Epithelial cell of proximal tubule (primary cell): ENCODE data around the gene TBX10. TPM values are rescaled to one million over a fixed set of nuclear protein-coding genes. Genes with fewer than 3 reads are reported as not detected.
"Not testable (repeated sequence)": the region's sequence is repeated elsewhere in the genome, so short reads cannot be mapped to it uniquely, and the experiment has no call there.

Experiments
- DNase-seq: peaks from one replicate; pipeline ENCODE4 v3.0.0-alpha.2; 2011; ENCODE audit warnings: low read depth
- H3K4me3 ChIP-seq: 2 replicates; pipeline ENCODE4 v1.5.1; 2011; ENCODE audit warnings: low read depth, mild to moderate bottlenecking, low read length
- total RNA-seq: library from RNA; depleted of rRNA; stranded (reverse); fragments of >200 nt; gene quantifications from 2 replicates; pipeline ENCODE4 v1.2.3, GENCODE V29; 2015
- TF ChIP-seq, protein P1 (sequence below): conservative IDR thresholded peaks from 2 replicates; pipeline ENCODE4 v1.5.1; 2012; ENCODE audit warnings: low read depth, mild to moderate bottlenecking, low read length

Gene TBX10
- total RNA-seq, 1 donor from 2014 or later: not detected

DNA sequence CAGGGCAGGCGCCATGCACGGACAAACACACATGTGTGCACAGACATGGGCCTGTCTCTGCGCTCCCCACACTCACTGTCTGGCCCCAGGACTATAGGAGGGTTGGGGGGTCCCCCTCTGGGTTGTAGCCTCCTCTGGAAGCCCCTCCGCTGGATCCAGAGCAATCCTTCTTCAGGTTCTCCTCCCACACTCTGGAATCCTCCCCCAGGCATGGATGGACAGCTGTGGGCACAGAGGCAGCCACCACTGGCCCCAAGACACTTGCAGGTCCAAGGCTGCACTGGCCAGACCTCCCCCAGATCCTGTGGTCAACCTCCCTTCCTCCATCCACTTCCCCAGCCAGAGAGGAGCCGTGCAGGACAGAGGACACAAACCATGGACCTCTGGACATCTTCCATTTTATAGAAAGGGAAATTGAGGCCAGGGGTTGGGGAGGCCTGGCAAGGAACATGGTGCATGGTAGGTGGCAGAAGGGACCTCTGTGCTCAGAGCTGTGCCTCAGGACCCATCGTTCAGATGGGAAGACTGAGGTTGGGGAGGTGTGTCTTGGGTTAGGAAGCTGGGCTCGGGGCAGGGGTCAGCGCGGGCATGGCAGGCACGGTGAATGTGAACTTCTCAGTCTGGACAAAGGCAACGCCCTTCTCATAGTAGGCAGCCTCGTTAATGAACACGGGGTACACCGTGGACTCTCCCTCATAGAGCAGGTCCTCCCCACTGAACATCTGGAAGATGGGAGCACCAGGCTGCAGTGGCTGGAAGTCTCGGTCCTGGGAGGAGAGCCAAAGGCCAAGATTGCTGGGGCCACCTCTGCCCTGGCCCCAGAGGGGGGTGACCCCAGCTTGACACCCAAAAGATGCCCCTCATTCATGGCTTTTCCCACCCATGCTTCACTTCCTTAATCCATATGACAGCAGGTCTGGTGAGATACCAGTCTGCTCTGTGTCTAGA lies 2.9 kb upstream of the TBX10 start:
- DNase-seq: no peak
- no peak overlapping the region for H3K4me3 ChIP-seq
- TF ChIP-seq, protein P1, sequence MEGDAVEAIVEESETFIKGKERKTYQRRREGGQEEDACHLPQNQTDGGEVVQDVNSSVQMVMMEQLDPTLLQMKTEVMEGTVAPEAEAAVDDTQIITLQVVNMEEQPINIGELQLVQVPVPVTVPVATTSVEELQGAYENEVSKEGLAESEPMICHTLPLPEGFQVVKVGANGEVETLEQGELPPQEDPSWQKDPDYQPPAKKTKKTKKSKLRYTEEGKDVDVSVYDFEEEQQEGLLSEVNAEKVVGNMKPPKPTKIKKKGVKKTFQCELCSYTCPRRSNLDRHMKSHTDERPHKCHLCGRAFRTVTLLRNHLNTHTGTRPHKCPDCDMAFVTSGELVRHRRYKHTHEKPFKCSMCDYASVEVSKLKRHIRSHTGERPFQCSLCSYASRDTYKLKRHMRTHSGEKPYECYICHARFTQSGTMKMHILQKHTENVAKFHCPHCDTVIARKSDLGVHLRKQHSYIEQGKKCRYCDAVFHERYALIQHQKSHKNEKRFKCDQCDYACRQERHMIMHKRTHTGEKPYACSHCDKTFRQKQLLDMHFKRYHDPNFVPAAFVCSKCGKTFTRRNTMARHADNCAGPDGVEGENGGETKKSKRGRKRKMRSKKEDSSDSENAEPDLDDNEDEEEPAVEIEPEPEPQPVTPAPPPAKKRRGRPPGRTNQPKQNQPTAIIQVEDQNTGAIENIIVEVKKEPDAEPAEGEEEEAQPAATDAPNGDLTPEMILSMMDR: no peak

DNA sequence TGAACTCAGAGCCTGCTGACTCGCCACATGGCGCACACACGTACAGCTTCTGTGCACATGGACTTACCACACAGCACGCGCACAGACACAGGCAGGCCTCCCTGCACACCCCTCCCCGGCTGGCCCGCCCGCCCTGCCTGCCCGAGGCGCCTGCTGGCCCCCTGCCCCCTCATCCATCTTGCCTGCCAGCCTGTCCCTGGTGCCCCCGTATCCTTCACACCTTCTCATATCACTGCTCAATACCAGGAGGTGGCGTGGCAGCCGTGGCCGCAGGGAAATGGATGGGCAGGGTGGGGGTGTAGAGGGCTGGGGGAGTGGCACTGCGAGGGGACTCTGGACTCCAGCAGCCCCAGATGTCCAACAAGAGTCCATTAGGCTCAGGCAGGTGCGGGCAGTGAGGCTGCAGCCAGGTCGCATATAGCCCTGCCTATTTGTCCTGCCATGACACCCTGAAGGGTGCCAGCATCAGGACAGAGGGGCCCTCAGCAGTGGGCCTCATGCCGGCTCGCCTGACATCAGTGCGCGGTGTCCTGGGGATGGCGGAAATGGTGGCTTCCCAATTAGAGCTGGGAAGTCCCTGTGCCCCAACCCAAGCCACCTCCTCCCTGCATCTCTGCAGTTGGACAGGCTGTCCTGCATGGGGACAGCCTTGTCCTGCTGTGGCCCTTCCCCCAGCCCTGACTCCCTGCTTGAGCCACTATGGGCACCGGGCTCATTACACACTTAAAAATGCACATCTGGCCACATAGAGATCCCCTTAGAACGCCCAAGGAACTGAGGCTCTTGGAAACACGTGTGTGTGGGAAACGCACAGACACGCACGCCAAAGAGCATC lies 2.0 kb upstream of the TBX10 start:
- TF ChIP-seq, protein P1: no peak
- H3K4me3 ChIP-seq: no peak overlapping the region
- DNase-seq: no peak

DNA sequence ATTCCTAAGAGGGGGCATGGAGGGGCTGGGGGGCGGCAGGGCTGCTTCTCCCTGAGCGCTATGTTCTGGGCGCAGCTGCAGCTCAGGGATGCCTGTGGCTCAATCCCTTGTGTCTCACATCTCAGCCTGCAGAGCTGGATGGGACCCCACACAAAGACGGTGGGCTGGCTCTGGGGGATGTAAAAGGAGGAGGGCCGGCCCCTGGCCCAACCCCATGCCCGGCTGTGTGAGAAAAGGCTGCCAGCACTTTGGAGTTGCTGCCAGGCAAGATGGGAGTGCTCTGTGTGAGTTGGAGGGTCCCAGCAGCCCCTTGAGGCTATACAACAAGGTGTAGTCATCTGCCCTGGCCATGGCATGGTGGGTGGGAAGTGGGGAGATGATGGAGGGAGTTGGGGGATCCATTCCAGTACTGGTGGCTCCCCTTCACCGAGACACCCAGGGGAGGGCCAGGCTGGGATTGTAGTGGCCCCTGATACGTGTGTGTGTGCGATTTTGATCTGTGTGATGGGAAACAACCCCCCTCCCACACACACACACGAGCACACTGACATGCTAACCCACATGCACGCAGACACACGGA lies 1.3 kb upstream of the TBX10 start:
- no peak overlapping the region for H3K4me3 ChIP-seq
- TF ChIP-seq, protein P1: no peak
- no peak for DNase-seq

DNA sequence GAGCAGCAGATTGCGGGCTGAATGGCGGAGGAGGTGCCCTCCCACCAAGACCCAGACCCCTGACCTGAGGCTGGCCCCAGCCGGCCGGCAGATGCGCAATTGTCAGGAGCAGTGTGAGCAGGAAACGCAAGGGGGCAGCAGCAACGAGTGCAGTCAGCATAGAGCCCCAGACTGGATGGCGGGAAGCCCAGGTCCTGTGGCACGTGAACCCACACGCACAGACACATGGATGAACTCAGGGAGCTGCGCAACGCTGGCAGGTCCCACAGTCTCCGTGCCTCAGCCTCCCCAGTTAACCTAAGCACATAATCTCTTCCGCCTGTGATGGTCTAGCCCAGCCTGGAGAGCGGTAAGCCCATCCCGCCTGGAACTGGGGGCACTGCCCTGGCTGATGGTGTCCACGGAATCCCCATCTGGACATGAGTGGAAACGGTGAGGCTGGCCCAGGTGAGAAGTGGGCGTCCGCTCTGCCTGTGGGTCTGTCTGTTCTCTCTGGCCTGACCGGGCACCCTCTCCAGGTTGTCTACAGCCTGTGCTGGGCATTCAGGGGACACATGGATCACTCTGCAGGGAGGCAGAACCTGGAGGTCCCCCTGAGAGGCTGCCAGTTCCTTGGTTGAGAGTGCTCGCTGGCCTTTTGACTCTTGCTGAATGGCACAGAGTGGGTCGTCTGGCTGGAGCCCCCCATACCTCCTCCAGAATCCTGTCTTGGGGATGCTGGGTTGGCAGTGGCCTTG lies 626 bp upstream of the TBX10 start:
- no peak overlapping the region for H3K4me3 ChIP-seq
- TF ChIP-seq, protein P1: peak; percentile 77
- DNase-seq: no peak

DNA sequence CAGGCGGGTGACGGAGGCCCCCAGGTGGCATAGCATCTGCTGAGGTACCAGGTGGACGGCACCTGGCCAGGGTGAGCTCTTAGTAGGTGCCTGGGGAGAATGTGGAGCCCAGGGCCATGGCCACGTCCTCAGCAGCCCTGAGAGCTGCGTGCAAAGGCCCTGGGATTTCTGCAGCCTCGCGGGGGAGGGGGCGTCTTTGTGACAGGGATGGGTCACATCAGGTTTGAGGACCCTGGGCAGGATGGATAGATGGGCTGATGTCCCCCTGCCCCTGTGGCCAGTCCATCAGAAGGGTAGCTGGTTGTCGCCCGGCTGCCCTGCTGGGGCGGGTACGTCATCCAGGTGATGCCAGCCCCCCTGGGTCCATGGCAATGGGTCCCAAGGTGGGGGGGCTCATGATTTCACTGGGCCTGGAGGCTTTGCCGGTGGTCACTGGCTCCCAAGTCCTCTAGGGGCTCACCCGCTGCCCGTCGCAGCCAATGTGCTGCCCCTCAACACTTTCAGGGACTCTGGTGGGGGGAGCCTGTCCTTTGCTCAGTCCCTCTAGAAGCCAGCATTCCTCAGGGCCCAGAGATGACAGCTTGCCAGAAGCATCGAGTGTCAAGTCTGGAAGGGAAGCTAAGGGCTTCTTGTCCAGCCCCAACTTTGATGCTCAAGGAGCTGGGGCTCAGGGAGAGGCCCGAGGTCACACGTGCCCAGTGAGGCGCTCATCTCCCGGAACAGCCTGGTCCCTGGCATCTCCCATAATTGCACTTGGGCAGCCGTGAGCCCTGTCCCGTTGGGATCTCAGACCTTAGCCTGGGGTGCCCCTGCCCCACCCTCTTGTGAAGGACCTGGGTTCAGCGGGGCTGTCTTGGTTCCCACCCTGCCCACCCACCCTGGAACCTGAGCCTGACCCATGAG lies 777 bp downstream of the TBX10 start:
- H3K4me3 ChIP-seq: no peak overlapping the region
- TF ChIP-seq, protein P1: no peak
- no peak for DNase-seq

DNA sequence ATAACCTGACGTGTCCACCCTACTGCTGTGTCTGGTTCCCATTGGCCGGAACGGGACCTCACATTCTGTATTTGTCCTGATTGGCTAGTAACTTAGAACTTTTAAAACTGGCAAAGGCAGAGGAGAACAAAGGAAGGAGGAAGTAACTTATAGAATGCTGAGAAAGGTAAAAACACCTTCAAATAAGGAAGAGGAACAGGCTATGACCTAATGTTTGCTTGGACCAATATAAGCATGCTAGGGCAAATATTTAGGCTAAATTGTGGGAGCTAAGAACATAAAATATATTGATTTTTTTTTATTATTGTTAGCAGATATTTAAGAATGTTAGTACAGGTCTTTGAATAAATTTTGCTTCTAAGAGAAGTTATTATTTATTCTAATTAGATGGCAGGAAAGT lies 2.1 kb downstream of the TBX10 start:
- not testable (repeated sequence) for H3K4me3 ChIP-seq

More for the DNA sequence above, 2.1 kb downstream of the TBX10 start:
- DNase-seq: not testable (repeated sequence)
